Suppressor macrophage (primary cell): ENCODE data around the gene HSPA4L.
A peak's percentile ranks its signal among the peaks of the same experiment; 100 is the strongest.

Experiments used
- DNase-seq, 4 experiments: peaks; one replicate each; pipeline ENCODE4 v3.0.0-alpha.2; 2020 to 2022
- total RNA-seq, 17 experiments: gene quantifications; one replicate each; lab custom pipeline; 2026; ENCODE audit warnings: mixed read lengths in 6 of 17, inconsistent platforms in 3 of 17; lab: John Stamatoyannopoulos, UW

The HSPA4L gene
- 0.42 to 6.3 (median 2.4) reads per million in 17 experiments for total RNA-seq

- DNase-seq: peak; percentile 34 to 70 (median 52)
Measured at GRCh38 chr4:127782275-127783025, at the start of gene HSPA4L. TSS of gene HSPA4L (plus strand) at chr4:127782322. CDS start at chr4:127782551, 229 bp downstream.

- peak; percentile 18 to 72 (median 66) for DNase-seq
Measured at GRCh38 chr4:127732623-127733328, 49.3 kb upstream of the HSPA4L start.

- no peak for DNase-seq
Measured at GRCh38 chr4:127734976-127735375, 47.1 kb upstream of the HSPA4L start.

- DNase-seq: no peak
Measured at GRCh38 chr4:127737295-127737694, 44.8 kb upstream of the HSPA4L start.

GRCh38 chr4:127741247-127741646 lies 40.9 kb upstream of the HSPA4L start:
- DNase-seq: no peak

GRCh38 chr4:127747883-127748282 lies 34.2 kb upstream of the HSPA4L start:
- DNase-seq: no peak

GRCh38 chr4:127748957-127749356 lies 33.2 kb upstream of the HSPA4L start:
- no peak for DNase-seq

- no peak for DNase-seq
Measured at GRCh38 chr4:127756906-127757305, 25.2 kb upstream of the HSPA4L start.

- DNase-seq: peak in 1 of 4 experiments; percentile 3
Measured at GRCh38 chr4:127759228-127759820, 22.8 kb upstream of the HSPA4L start.

- no peak for DNase-seq
Measured at GRCh38 chr4:127759893-127760292, 22.2 kb upstream of the HSPA4L start.

- no peak for DNase-seq
Measured at GRCh38 chr4:127771535-127772275, 10.4 kb upstream of the HSPA4L start.

- no peak for DNase-seq
Measured at GRCh38 chr4:127772769-127773671, 9.1 kb upstream of the HSPA4L start.

- no peak for DNase-seq
Measured at GRCh38 chr4:127775843-127776242, 6.3 kb upstream of the HSPA4L start.

GRCh38 chr4:127776620-127777019 lies 5.5 kb upstream of the HSPA4L start:
- DNase-seq: no peak

- DNase-seq: no peak
Measured at GRCh38 chr4:127777487-127777886, 4.6 kb upstream of the HSPA4L start.

- DNase-seq: no peak
Measured at GRCh38 chr4:127778102-127778501, 4.0 kb upstream of the HSPA4L start.

GRCh38 chr4:127780598-127780997 lies 1.5 kb upstream of the HSPA4L start:
- DNase-seq: no peak

- DNase-seq: peak; percentile 15 to 56 (median 30)
Measured at GRCh38 chr4:127781300-127782024, 660 bp upstream of the HSPA4L start.

GRCh38 chr4:127782025-127782274 lies 172 bp upstream of the HSPA4L start:
- DNase-seq: peak; percentile 84 to 93 (median 88)

GRCh38 chr4:127783026-127783769 lies 1.1 kb downstream of the HSPA4L start:
- DNase-seq: no peak
